IPS-NIHi7 (cell line): Measurements from ENCODE around the gene CCDC27.
"Not testable (repeated sequence)": the region's sequence is repeated elsewhere in the genome, so short reads cannot be mapped to it uniquely, and the experiment has no call there.

Experiments used
- DNase-seq: peaks from one replicate; pipeline ENCODE4 v3.0.0; 2012; ENCODE audit warnings: mixed read lengths; ENCODE audit errors: extremely low spot score

The CCDC27 gene

DNA sequence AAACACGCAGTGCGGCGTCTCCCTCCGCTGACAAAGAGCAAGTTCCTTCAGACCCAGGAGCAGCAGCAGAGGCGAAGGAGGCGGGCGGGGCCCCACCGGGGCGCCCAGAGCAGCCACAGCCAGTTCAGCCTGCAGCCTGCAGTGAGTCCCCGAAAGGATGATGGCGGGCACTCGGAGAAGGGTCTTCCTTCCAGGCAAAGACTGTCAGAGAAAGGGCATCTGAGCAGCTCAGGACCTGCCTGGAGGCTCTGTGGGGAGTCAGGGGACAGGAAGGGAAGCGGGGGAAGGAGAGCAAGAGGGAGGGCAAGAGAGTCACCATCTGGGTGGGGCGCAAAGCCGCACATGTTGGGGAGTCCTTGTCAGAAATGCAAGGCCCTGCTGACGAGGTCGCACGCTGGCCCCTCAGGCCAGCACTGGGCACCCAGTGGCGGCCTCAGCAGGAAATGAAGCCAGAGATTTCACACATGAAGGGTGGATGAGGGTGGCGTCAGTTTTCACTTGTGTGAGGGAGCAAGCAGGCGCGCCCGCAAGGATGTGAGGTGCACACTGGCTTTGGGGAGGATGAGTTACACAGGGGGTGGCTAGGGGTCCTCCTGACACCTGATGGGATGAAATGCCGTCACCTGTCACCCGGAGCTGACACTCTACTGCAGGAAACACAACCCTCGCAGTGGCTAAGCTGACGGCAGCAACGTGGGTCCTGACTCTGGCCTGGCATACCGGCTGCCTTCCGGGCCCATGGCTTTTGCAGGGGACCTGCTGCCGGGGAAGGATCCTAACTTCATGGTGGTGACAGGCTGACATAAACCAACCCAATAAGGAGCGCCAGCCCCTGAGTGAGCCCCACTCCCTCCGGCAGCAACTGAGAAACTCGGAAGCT, 37.4 kb downstream of the CCDC27 start:
- no peak for DNase-seq

DNA sequence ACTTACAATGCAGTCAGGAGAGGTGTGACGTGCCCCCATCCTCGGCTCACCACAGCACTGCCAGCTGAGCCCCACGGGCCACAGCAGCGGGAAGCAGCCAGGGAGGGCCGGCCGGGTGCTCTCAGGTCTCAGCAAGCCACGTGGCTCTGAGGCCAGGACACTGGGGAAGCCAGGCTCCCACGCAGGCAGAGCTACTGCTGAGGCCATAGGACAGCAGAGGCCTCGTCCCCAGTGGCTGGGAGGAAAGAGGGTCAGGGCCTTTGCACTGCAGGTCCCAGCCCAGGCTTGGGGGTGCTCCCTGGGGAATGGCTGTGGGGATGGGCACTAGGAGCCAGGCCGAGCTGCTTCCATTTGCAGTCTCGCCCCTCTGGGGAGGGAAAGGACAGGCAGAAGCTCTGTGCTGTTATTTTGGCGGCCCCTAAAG, 38.3 kb downstream of the CCDC27 start:
- no peak for DNase-seq

DNA sequence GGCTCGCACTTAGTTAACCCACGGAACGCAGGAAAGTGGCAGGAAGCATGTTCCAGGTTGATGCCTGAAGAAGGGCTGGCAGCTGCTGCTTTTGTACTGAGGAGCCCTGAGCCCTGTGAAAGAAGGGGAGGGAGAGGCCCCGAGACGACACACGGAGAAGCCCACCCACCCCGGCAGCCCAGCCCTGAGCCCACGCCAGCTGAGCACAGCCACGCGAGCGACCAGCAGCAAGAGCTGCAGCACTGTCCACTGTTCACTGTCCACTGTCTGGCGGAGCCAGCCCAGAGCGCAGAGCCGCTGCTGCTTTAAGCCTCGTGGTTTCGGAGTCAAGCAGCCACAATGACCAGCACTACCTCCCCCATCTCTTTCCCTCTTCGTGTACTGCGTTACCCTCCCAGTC, 38.7 kb downstream of the CCDC27 start:
- DNase-seq = no peak

- no peak for DNase-seq
These were observed 43.4 kb downstream of the CCDC27 start for GRCh38 chr1:3795453-3796214.

DNA sequence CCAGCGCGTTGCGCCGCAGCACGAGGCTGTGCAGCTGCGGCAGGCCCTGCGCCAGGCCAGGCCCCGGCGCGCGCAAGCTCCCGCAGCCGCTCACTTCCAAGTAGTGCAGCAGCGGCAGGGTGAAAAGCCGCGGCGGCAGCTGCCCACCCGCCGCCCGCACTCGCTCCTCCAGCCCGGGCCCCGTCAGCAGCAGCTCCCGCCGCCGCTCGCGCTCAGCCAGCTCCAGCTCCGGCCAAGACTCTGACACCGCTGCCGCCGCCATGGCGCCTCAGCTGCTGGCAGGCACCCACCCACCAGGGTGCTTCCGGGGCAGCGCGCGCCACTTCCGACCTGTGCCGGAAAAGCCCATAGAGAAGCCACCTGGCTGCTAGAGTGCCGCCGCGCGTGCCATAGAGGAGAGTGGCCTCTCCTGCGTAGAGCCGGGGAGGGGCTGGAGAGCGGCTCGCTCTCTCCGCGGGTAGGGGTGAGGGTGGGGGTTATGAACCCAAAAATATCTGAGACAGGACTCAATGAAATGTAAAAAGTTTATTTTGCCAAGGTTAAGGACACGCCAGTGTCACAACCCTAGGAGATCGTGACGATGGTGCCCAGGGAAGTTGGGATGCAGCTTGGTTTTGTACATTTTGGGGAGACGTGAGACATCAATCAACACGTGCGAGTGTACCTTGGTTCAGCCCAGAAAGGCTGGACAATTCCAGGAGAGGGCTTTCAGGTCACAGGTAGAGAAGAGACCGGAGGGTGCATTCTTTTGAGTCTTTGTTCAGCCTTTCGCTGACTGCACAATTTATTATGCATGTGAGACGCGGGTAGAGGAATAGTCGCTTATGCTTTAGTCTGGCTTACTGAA, 44.2 kb downstream of the CCDC27 start, which contains the start of gene LRRC47:
Gene LRRC47 (minus strand): TSS at position 284 of the 847 bp plus-strand sequence. CDS start 22 bp downstream, at position 262.
- DNase-seq = peak; percentile 94

- no peak for DNase-seq
These were observed 47.9 kb downstream of the CCDC27 start for GRCh38 chr1:3799976-3800685.

- not testable (repeated sequence) for DNase-seq
These were observed 48.5 kb downstream of the CCDC27 start for GRCh38 chr1:3800795-3801194.

GRCh38 chr1:3803905-3804626, 51.8 kb downstream of the CCDC27 start:
- no peak for DNase-seq

DNA sequence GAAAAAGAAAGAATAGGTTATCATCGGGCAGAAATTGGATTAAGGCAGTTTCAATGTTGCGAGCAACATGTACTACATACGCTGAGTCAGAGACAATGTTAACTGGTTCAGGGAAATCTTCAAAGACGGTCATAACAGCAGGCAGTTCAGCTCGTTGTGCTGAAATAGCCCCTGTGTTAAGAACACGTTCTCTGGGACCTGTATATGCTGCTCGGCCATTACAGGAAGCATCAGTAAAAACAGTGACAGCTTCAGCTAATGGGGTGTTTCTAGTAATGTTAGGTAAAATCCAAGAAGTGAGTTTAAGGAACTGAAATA, 52.3 kb downstream of the CCDC27 start:
- not testable (repeated sequence) for DNase-seq

GRCh38 chr1:3805038-3805437, 52.8 kb downstream of the CCDC27 start:
- no peak for DNase-seq

GRCh38 chr1:3807769-3808168, 55.5 kb downstream of the CCDC27 start:
- DNase-seq = no peak

- DNase-seq = no peak
These were observed 57.4 kb downstream of the CCDC27 start for GRCh38 chr1:3809680-3810079.

DNA sequence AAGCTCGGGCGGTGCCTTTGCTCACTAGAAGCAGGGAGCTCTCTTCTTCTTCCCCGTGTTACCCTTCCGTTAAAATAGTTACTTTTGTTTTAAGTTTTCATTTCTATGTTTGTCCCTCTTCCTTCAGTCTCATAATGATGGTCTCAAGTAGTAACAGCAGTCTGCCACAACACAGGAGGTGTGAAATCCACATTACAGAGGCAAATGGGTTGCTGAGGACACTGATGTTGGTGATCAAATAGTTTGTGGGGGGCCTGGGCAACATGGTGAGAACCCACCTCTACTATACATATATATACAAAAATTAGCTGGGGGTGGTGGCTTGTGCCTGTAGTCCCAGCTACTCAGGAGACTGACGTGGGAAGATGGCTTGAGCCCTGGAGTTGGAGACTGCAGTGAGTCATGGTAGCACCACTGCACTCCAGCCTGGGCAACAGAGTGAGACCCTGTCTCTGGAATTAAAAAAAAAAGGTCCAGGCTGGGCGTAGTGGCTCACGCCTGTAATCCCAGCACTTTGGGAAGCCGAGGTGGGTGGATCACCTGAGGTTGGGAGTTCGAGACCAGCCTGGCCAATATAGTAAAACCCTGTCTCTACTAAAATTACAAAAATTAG, 58.0 kb downstream of the CCDC27 start:
- DNase-seq = not testable (repeated sequence)

DNA sequence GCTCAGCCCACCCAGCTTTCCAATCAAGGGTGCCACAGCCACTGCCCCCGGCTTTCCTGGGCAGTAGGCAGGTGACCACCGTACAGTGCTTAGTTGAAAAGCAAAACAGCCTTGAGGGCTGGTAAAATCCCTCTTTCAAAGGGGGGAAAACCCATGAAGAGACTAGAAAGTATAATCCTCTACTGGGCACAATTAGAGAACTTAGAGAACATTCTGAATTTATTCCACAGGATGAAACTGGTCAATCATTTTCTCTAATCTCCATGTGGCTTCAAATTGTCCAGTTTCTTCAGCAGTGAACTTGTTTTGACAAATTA, 59.3 kb downstream of the CCDC27 start:
- DNase-seq = no peak

GRCh38 chr1:3814065-3814464, 61.8 kb downstream of the CCDC27 start:
- no peak for DNase-seq

GRCh38 chr1:3814771-3815561, 62.7 kb downstream of the CCDC27 start:
- no peak for DNase-seq

- DNase-seq = no peak
These were observed 64.3 kb downstream of the CCDC27 start for GRCh38 chr1:3816331-3817137.

GRCh38 chr1:3817138-3817740, 65.0 kb downstream of the CCDC27 start:
- DNase-seq = no peak
